Calu3 (cell line): ENCODE data around the gene OR6C4. TPM values are rescaled to one million over a fixed set of nuclear protein-coding genes. Genes with fewer than 3 reads are reported as not detected.
"Not testable (repeated sequence)": the region's sequence is repeated elsewhere in the genome, so short reads cannot be mapped to it uniquely, and the experiment has no call there.

Experiments
- BruUV-seq: library from RNA; stranded (reverse); fragments of 400-500 nt; replicated peaks from 2 replicates; lab custom pipeline; 2021; lab: Mats Ljungman, UMichigan
- CTCF ChIA-PET: fragments of 300-600 bp; sonication (Branson Sonifier 250); formaldehyde crosslinking; loops from one replicate; lab custom pipeline; 2022; ENCODE audit warnings: antibody characterized with exemption; lab: Charles Lee
- DNase-seq: peaks from one replicate; pipeline ENCODE4 v3.0.0; 2022
- H3K27ac Mint-ChIP-seq: one replicate; pipeline ENCODE4 v1.8.0; 2022; ENCODE audit warnings: mixed read lengths; ENCODE audit not compliant: unreplicated experiment
- H3K27me3 Mint-ChIP-seq: one replicate; pipeline ENCODE4 v1.8.0; 2022; ENCODE audit warnings: mixed read lengths; ENCODE audit not compliant: unreplicated experiment
- H3K36me3 Mint-ChIP-seq: one replicate; pipeline ENCODE4 v1.8.0; 2022; ENCODE audit warnings: mild to moderate bottlenecking, moderate library complexity, mixed read lengths; ENCODE audit not compliant: insufficient read depth, unreplicated experiment
- H3K4me1 Mint-ChIP-seq: one replicate; pipeline ENCODE4 v1.8.0; 2022; ENCODE audit warnings: mild to moderate bottlenecking, low read depth, mixed read lengths; ENCODE audit not compliant: unreplicated experiment
- H3K4me3 Mint-ChIP-seq: one replicate; pipeline ENCODE4 v1.8.0; 2022; ENCODE audit warnings: mild to moderate bottlenecking, low read depth, moderate library complexity, mixed read lengths; ENCODE audit not compliant: unreplicated experiment
- H3K9me3 Mint-ChIP-seq: one replicate; pipeline ENCODE4 v1.8.0; 2022; ENCODE audit warnings: low read depth, mixed read lengths; ENCODE audit not compliant: unreplicated experiment
- intact Hi-C: fragments of 100-400 bp; cut with micrococcal nuclease; formaldehyde crosslinking; loops from one replicate; pipeline ENCODE4 v1.10.0; 2022; ENCODE audit not compliant: unreplicated experiment
- total RNA-seq: library from RNA; stranded (reverse); gene quantifications from 2 replicates; pipeline ENCODE4 v1.2.3, GENCODE V29; 2022
- TF ChIP-seq, protein P1 (sequence below): fragments of 200-600 bp; IDR thresholded peaks from one replicate; pipeline ENCODE4 v1.8.0; 2022; ENCODE audit warnings: antibody characterized with exemption; ENCODE audit not compliant: unreplicated experiment

Gene OR6C4
- total RNA-seq, 1 experiment from 2014 or later = not detected

DNA sequence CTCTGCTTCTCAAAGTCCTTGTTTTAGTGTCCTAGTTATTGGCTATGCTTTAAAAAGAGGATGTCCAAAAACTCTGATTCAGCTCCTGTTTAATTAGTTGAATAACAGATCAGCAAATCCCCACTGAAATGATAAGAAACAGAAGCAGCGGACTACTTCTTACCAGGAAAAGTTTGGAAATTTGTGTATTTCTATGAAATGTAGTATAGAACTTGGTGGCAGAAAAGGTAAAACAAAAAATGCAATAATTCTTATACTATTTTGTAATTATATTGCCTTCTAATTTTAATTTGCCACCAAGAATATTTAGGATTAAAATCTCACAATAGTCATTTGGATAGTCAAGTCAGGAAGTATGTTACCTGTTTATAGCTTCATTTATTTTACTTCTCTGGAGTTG is 22.8 kb downstream of the OR6C4 start, which contains the start of gene OR2AP1:
TSS of gene OR2AP1 (plus strand) at position 301 of the 400 bp plus-strand sequence. CDS start 1,947 bp downstream, outside the sequence.
- CTCF ChIA-PET = no interaction called here

DNA sequence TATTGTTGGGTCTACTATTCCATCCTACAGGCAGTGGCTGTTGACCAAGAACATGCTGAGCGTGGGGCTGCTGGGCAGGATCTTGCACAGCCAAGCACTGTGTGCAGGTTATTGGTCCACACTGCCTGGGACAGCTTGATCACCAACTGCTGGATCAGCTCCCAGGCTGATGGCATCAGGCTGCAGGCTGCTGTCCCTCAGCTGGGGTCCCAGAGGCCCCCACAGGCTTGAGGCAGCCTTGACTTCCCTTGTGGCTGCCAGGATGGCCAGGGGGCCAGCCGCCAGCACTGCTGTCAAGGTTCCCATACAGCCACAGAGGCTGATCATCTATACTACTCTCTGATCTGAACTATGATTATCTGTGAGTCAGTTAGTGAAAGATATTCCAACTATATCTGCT is 32.7 kb downstream of the OR6C4 start:
- no peaks in the 10 kb centered on the region for H3K36me3 Mint-ChIP-seq
- H3K9me3 Mint-ChIP-seq = no peaks in the 10 kb centered on the region
- intact Hi-C loops = no loop called here
- no peak overlapping the region for H3K27ac Mint-ChIP-seq
- no peaks in the 10 kb centered on the region for H3K4me1 Mint-ChIP-seq
- CTCF ChIA-PET = no interaction called here
- BruUV-seq = no TSS peak
- TF ChIP-seq, protein P1, sequence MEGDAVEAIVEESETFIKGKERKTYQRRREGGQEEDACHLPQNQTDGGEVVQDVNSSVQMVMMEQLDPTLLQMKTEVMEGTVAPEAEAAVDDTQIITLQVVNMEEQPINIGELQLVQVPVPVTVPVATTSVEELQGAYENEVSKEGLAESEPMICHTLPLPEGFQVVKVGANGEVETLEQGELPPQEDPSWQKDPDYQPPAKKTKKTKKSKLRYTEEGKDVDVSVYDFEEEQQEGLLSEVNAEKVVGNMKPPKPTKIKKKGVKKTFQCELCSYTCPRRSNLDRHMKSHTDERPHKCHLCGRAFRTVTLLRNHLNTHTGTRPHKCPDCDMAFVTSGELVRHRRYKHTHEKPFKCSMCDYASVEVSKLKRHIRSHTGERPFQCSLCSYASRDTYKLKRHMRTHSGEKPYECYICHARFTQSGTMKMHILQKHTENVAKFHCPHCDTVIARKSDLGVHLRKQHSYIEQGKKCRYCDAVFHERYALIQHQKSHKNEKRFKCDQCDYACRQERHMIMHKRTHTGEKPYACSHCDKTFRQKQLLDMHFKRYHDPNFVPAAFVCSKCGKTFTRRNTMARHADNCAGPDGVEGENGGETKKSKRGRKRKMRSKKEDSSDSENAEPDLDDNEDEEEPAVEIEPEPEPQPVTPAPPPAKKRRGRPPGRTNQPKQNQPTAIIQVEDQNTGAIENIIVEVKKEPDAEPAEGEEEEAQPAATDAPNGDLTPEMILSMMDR = no peak
- DNase-seq = no peak
- H3K27me3 Mint-ChIP-seq = peaks cover 26% of the 10 kb centered on the region
- no peak overlapping the region for H3K4me3 Mint-ChIP-seq

More for the DNA sequence above, 22.8 kb downstream of the OR6C4 start, which contains the start of gene OR2AP1:
- intact Hi-C loops = no loop called here
- Mint-ChIP-seq H3K27ac (no peak within 1 kb of the TSS), H3K9me3 (peaks cover 11% of the 10 kb centered on the region), H3K36me3 (no peaks in the 10 kb centered on the region), H3K4me1 (no peaks in the 10 kb centered on the region), H3K4me3 (no peak within 1 kb of the TSS), H3K27me3 (no peaks in the 10 kb centered on the region)
- TF ChIP-seq, protein P1 = no peak
- no TSS peak for BruUV-seq
- DNase-seq = no peak

DNA sequence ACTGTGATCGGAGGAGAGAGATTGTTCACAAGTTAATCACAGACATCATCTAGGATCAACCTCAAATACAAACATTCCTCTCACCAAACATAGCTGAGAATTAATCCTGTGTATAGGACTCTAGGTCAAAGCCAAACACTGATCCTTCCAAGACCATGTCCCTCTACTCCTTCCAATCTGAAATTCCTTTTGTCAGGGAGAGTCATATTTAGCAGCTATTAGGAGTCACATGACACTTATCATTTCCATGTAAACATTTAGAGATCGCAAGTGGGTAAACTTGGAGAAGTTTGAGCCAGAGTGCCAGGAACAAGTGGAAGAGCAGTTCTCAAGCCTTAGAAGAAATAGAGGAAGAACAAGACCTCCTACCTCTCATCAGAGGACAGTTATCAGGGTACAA is 36.4 kb downstream of the OR6C4 start:
- CTCF ChIA-PET = no interaction called here
- H3K4me1 Mint-ChIP-seq = no peaks in the 10 kb centered on the region

DNA sequence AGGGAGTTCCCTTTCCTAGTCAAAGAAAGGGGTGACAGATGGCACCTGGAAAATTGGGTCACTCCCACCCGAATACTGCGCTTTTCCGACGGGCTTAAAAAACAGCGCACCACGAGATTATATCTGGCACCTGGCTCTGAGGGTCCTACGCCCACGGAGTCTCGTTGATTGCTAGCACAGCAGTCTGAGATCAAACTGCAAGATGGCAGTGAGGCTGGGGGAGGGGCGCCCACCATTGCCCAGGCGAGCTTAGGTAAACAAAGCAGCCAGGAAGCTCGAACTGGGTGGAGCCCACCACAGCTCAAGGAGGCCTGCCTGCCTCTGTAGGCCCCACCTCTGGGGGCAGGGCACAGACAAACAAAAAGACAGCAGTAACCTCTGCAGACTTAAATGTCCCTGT is 40.8 kb downstream of the OR6C4 start:
- CTCF ChIA-PET, H3K9me3 Mint-ChIP-seq, H3K4me1 Mint-ChIP-seq, H3K36me3 Mint-ChIP-seq, H3K27ac Mint-ChIP-seq, intact Hi-C loops, H3K4me3 Mint-ChIP-seq, BruUV-seq, DNase-seq: not testable (repeated sequence)
- peaks cover 20% of the 10 kb centered on the region for H3K27me3 Mint-ChIP-seq

More for the DNA sequence above, 36.4 kb downstream of the OR6C4 start:
- no peak for DNase-seq
- TF ChIP-seq, protein P1 = no peak
- peaks cover 27% of the 10 kb centered on the region for H3K27me3 Mint-ChIP-seq
- no peaks in the 10 kb centered on the region for H3K9me3 Mint-ChIP-seq
- BruUV-seq = no TSS peak
- intact Hi-C loops = no loop called here
- H3K4me3 Mint-ChIP-seq = no peak overlapping the region
- H3K27ac Mint-ChIP-seq = no peak overlapping the region
- no peaks in the 10 kb centered on the region for H3K36me3 Mint-ChIP-seq

Other genes starting within 250 kb of the OR6C4 start
- not detected in 2 replicates for gene OR6C1, start 235.3 kb upstream of the OR6C4 start, total RNA-seq
- not detected in 2 replicates for gene OR6C3, start 218.9 kb upstream of the OR6C4 start, total RNA-seq
- gene OR6C75, start 186.6 kb upstream of the OR6C4 start, total RNA-seq = not detected in 2 replicates
- not detected in 2 replicates for gene OR6C65, start 149.1 kb upstream of the OR6C4 start, total RNA-seq
- not detected in 2 replicates for gene OR6C76, start 123.3 kb upstream of the OR6C4 start, total RNA-seq
- not detected in 2 replicates for gene OR6C2, start 105.5 kb upstream of the OR6C4 start, total RNA-seq
- not detected in 2 replicates for gene OR6C70, start 79.5 kb upstream of the OR6C4 start, total RNA-seq
- not detected in 2 replicates for gene OR6C68, start 57.2 kb upstream of the OR6C4 start, total RNA-seq
- gene OR2AP1, start 22.9 kb downstream of the OR6C4 start, total RNA-seq = not detected in 2 replicates
- not detected in 2 replicates for gene OR10P1, start 87.3 kb downstream of the OR6C4 start, total RNA-seq
- gene ITGA7, start 158.3 kb downstream of the OR6C4 start, total RNA-seq = 5.9 and 6.3 TPM in 2 replicates
- gene BLOC1S1, start 166.4 kb downstream of the OR6C4 start, total RNA-seq = 71.0 and 89.4 TPM in 2 replicates
- gene RDH5, start 170.8 kb downstream of the OR6C4 start, total RNA-seq = 11.0 and 11.2 TPM in 2 replicates
- 880 and 991 TPM in 2 replicates for gene CD63, start 179.4 kb downstream of the OR6C4 start, total RNA-seq
- gene GDF11, start 193.5 kb downstream of the OR6C4 start, total RNA-seq = 5.3 and 6.7 TPM in 2 replicates